ENCODE results near the gene PTPRO. TPM values are rescaled to one million over a fixed set of nuclear protein-coding genes. Genes with fewer than 3 reads are reported as not detected.

PTPRO gene
- total RNA-seq, 1 experiment from 2014 or later: not detected

DNA sequence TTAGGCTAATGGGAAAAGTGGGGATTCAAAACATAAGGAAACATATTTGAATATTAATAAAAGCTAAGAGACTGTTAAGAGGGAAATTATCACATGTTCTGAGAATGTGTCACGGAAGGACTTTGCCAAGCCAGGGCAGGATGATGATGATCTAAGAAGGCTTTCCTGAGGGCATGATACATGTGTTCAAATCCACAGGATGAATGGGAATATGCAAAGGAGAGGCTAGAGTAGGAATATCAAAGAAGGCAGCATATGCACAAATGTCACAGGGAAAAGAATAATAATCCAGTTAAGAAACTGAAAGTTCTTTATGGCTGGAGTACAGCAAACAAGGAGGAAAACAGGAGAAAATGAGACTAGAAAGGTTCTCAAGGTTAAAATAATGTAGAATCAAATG, 107.0 kb downstream of the PTPRO start:
- no TSS peak for BruUV-seq (replicated peaks)
- no peaks in the 10 kb centered on the region for H3K36me3 ChIP-seq (ENCODE audit: low read depth, low read length)
- no peak overlapping the region for H2AFZ ChIP-seq (ENCODE audit: low read length)
- no peaks in the 10 kb centered on the region for H3K4me1 ChIP-seq (ENCODE audit: insufficient read depth, low read length)
- no peaks in the 10 kb centered on the region for H3K9me2 ChIP-seq (replicated peaks; ENCODE audit: low read length)
- H3F3A ChIP-seq (ENCODE audit: low read length, unreplicated experiment): no peaks in the 10 kb centered on the region
- H3K4me3 ChIP-seq (ENCODE audit: low read length): no peak overlapping the region
- H3K79me2 ChIP-seq (ENCODE audit: low read length): no peaks in the 10 kb centered on the region
- intact Hi-C loops (cut with micrococcal nuclease): no loop called here
- CTCF ChIA-PET: interaction anchor here (0.6 kb wide), 1 partner anchor 85 kb away, joined by 4 read pairs; no protein-coding TSS in a partner anchor
- peaks cover 10% of the 10 kb centered on the region; the same call in 1 of the 2 replicates for H3K27me3 ChIP-seq (ENCODE audit: low read length)
- TF ChIP-seq EZH2phosphoT487 (IDR thresholded peaks at IDR 0.05; ENCODE audit: borderline replicate concordance, low read length): no peak
- no peak for TF ChIP-seq EZH2 (IDR thresholded peaks at IDR 0.05; ENCODE audit: low read length, unreplicated experiment)
- TF ChIP-seq, protein P1, sequence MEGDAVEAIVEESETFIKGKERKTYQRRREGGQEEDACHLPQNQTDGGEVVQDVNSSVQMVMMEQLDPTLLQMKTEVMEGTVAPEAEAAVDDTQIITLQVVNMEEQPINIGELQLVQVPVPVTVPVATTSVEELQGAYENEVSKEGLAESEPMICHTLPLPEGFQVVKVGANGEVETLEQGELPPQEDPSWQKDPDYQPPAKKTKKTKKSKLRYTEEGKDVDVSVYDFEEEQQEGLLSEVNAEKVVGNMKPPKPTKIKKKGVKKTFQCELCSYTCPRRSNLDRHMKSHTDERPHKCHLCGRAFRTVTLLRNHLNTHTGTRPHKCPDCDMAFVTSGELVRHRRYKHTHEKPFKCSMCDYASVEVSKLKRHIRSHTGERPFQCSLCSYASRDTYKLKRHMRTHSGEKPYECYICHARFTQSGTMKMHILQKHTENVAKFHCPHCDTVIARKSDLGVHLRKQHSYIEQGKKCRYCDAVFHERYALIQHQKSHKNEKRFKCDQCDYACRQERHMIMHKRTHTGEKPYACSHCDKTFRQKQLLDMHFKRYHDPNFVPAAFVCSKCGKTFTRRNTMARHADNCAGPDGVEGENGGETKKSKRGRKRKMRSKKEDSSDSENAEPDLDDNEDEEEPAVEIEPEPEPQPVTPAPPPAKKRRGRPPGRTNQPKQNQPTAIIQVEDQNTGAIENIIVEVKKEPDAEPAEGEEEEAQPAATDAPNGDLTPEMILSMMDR (conservative IDR thresholded peaks at IDR 0.05; ENCODE audit: low read depth, low read length): no peak
- POLR2A ChIA-PET (ENCODE audit: unreplicated experiment): no interaction called here
- ATAC-seq (no peak), DNase-seq (no peak)
- H3K4me2 ChIP-seq (ENCODE audit: low read length): no peak overlapping the region
- H3K9me3 ChIP-seq (ENCODE audit: low read length): no peaks in the 10 kb centered on the region
- H4K20me1 ChIP-seq (ENCODE audit: low read length): no peaks in the 10 kb centered on the region
- H3K27ac ChIP-seq (ENCODE audit: low read length): no peak overlapping the region
- H3K9ac ChIP-seq (ENCODE audit: low read length): no peak overlapping the region

DNA sequence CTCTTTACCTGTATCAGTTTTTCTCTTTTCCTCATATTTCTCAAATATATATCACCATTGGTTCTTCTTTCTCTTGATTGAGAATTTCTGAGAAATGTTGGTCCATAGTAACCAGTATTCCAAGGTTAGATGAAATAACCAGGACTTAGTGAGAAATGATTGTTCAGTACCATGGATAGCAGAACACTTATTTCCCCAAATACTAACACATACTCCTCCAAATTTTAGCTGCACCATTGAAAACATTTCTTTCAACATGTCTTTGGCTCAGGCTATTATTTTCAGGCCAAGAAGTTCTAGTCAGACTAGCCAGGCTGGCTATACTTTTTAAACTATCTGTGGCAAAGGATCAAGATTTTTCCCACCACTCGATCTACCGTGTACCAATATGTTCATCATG, 113.3 kb downstream of the PTPRO start:
- Histone ChIP-seq H3F3A (ENCODE audit: low read length, unreplicated experiment) (no peaks in the 10 kb centered on the region), H3K4me2 (ENCODE audit: low read length) (no peak overlapping the region), H2AFZ (ENCODE audit: low read length) (no peak overlapping the region), H3K9ac (ENCODE audit: low read length) (no peak overlapping the region), H3K79me2 (ENCODE audit: low read length) (no peaks in the 10 kb centered on the region), H3K9me2 (replicated peaks; ENCODE audit: low read length) (no peaks in the 10 kb centered on the region), H4K20me1 (ENCODE audit: low read length) (no peaks in the 10 kb centered on the region), H3K36me3 (ENCODE audit: low read depth, low read length) (no peaks in the 10 kb centered on the region), H3K27me3 (ENCODE audit: low read length) (no peaks in the 10 kb centered on the region; the same call in 1 of the 2 replicates), H3K4me3 (ENCODE audit: low read length) (no peak overlapping the region), H3K27ac (ENCODE audit: low read length) (no peak overlapping the region), H3K4me1 (ENCODE audit: insufficient read depth, low read length) (no peaks in the 10 kb centered on the region), H3K9me3 (ENCODE audit: low read length) (no peaks in the 10 kb centered on the region)
- intact Hi-C loops (cut with micrococcal nuclease): no loop called here
- no peak for ATAC-seq
- POLR2A ChIA-PET (ENCODE audit: unreplicated experiment): no interaction called here
- BruUV-seq (replicated peaks): no TSS peak
- CTCF ChIA-PET: no interaction called here
- no peak for TF ChIP-seq EZH2 (IDR thresholded peaks at IDR 0.05; ENCODE audit: low read length, unreplicated experiment)
- TF ChIP-seq, protein P1 (conservative IDR thresholded peaks at IDR 0.05; ENCODE audit: low read depth, low read length): no peak
- TF ChIP-seq EZH2phosphoT487 (IDR thresholded peaks at IDR 0.05; ENCODE audit: borderline replicate concordance, low read length): no peak
- no peak for DNase-seq

DNA sequence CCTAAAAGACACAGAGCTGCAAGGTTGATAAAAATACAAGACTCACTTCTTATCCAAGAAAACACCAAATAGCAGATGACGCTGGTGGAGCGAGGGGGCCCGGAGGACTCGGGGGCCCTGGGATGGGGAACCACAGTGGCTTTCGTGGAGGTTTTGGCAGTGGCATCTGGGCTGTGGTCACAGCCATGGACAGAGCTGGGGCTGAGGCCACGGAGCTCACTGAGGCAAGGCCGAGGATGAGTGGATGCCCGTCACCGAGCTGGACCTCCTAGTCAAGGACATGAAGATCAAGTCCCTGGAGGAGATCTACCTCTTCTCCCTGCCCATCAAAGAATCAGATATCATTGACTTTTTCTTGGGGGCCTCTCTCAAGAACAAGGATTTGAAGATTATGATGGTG, 117.2 kb downstream of the PTPRO start:
- CTCF ChIA-PET: no interaction called here
- Histone ChIP-seq H4K20me1 (ENCODE audit: low read length) (no peaks in the 10 kb centered on the region), H3K9ac (ENCODE audit: low read length) (no peak overlapping the region), H3K4me2 (ENCODE audit: low read length) (no peak overlapping the region), H3K36me3 (ENCODE audit: low read depth, low read length) (no peaks in the 10 kb centered on the region), H3K27ac (ENCODE audit: low read length) (no peak overlapping the region), H3K9me2 (replicated peaks; ENCODE audit: low read length) (no peaks in the 10 kb centered on the region), H3K4me1 (ENCODE audit: insufficient read depth, low read length) (no peaks in the 10 kb centered on the region), H3K4me3 (ENCODE audit: low read length) (no peak overlapping the region), H3K9me3 (ENCODE audit: low read length) (no peaks in the 10 kb centered on the region), H2AFZ (ENCODE audit: low read length) (no peak overlapping the region), H3F3A (ENCODE audit: low read length, unreplicated experiment) (no peaks in the 10 kb centered on the region), H3K27me3 (ENCODE audit: low read length) (no peaks in the 10 kb centered on the region), H3K79me2 (ENCODE audit: low read length) (no peaks in the 10 kb centered on the region)
- BruUV-seq (replicated peaks): no TSS peak
- no peak for ATAC-seq
- intact Hi-C loops (cut with micrococcal nuclease): no loop called here
- TF ChIP-seq, protein P1 (conservative IDR thresholded peaks at IDR 0.05; ENCODE audit: low read depth, low read length): no peak
- TF ChIP-seq EZH2 (IDR thresholded peaks at IDR 0.05; ENCODE audit: low read length, unreplicated experiment): no peak
- TF ChIP-seq EZH2phosphoT487 (IDR thresholded peaks at IDR 0.05; ENCODE audit: borderline replicate concordance, low read length): no peak
- POLR2A ChIA-PET (ENCODE audit: unreplicated experiment): no interaction called here
- no peak for DNase-seq
